GM18909 (cell line): ENCODE data around the gene FASTKD1.

Source experiments
- ATAC-seq: cut with Tn5 transposase; IDR thresholded peaks from one replicate; pipeline ENCODE4 v1.9.1; 2021; ENCODE audit warnings: mild to moderate bottlenecking; ENCODE audit not compliant: unreplicated experiment, poor library complexity

Gene FASTKD1

GRCh38 chr2:169511818-169512217 is 61.8 kb downstream of the FASTKD1 start:
- ATAC-seq = no peak

- ATAC-seq = no peak
Measured at GRCh38 chr2:169510496-169510895, 63.2 kb downstream of the FASTKD1 start.

- ATAC-seq = no peak
Measured at GRCh38 chr2:169509955-169510354, 63.7 kb downstream of the FASTKD1 start.

GRCh38 chr2:169509298-169509885 is 64.3 kb downstream of the FASTKD1 start, which contains the start of gene KLHL41:
TSS of gene KLHL41 (plus strand) at chr2:169509702. CDS start at chr2:169509779, 77 bp downstream.
- ATAC-seq = no peak

- ATAC-seq = no peak
Measured at GRCh38 chr2:169507698-169508097, 66.0 kb downstream of the FASTKD1 start.

- ATAC-seq = no peak
Measured at GRCh38 chr2:169504651-169505050, 69.0 kb downstream of the FASTKD1 start.

GRCh38 chr2:169495310-169495928 is 78.2 kb downstream of the FASTKD1 start:
- no peak for ATAC-seq

- ATAC-seq = no peak
Measured at GRCh38 chr2:169493360-169493759, 80.3 kb downstream of the FASTKD1 start.

- ATAC-seq = no peak
Measured at GRCh38 chr2:169491378-169491777, 82.3 kb downstream of the FASTKD1 start.

- no peak for ATAC-seq
Measured at GRCh38 chr2:169490834-169491233, 82.8 kb downstream of the FASTKD1 start.

- no peak for ATAC-seq
Measured at GRCh38 chr2:169486487-169486886, 87.2 kb downstream of the FASTKD1 start.

- no peak for ATAC-seq
Measured at GRCh38 chr2:169485650-169486138, 88.0 kb downstream of the FASTKD1 start.

- no peak for ATAC-seq
Measured at GRCh38 chr2:169480079-169480465, 93.6 kb downstream of the FASTKD1 start.
